Astrocyte (in vitro differentiated cells and primary cell): Measurements from ENCODE around the gene ENG. TPM values are rescaled to one million over a fixed set of nuclear protein-coding genes. Genes with fewer than 3 reads are reported as not detected.
A peak's percentile ranks its signal among the peaks of the same experiment; 100 is the strongest.

Source experiments
- DNase-seq: peaks from one replicate; pipeline ENCODE4 v3.0.0-alpha.2; 2010; ENCODE audit warnings: low read depth
- FAIRE-seq: peaks from 2 replicates; lab custom pipeline; 2011; peaks lifted over from hg19 to GRCh38; lab: Jason Lieb, UNC
- H2AFZ ChIP-seq: 2 replicates; pipeline ENCODE4 v1.6.0; 2012; ENCODE audit warnings: low read depth, low read length, inconsistent platforms
- H3K27ac ChIP-seq: 2 replicates; pipeline ENCODE4 v1.5.1; 2011; ENCODE audit warnings: low read depth, low read length, inconsistent platforms
- H3K27me3 ChIP-seq: 2 replicates; pipeline ENCODE4 v1.6.0; 2011; ENCODE audit warnings: low read length, inconsistent platforms; ENCODE audit not compliant: insufficient read depth
- H3K36me3 ChIP-seq: 2 replicates; pipeline ENCODE4 v1.5.1; 2011; ENCODE audit warnings: low read length, inconsistent platforms; ENCODE audit not compliant: insufficient read depth
- H3K4me1 ChIP-seq: 2 replicates; pipeline ENCODE4 v1.5.1; 2011; ENCODE audit warnings: low read length, inconsistent platforms; ENCODE audit not compliant: insufficient read depth
- H3K4me2 ChIP-seq: 2 replicates; pipeline ENCODE4 v1.6.0; 2012; ENCODE audit warnings: low read length, inconsistent platforms
- H3K4me3 ChIP-seq: 2 replicates; pipeline ENCODE4 v1.5.1; 2011; ENCODE audit warnings: low read depth, mild to moderate bottlenecking, low read length, inconsistent platforms; ENCODE audit not compliant: insufficient read depth
- H3K79me2 ChIP-seq: 2 replicates; pipeline ENCODE4 v1.6.0; 2012; ENCODE audit warnings: mild to moderate bottlenecking, low read length, inconsistent platforms; ENCODE audit not compliant: insufficient read depth
- H3K9ac ChIP-seq: 2 replicates; pipeline ENCODE4 v1.6.0; 2012; ENCODE audit warnings: mild to moderate bottlenecking, low read length, inconsistent platforms
- H3K9me3 ChIP-seq: 2 replicates; pipeline ENCODE4 v1.5.1; 2012; ENCODE audit warnings: low read depth, mild to moderate bottlenecking, low read length, inconsistent platforms; ENCODE audit not compliant: insufficient read depth
- H4K20me1 ChIP-seq: 2 replicates; pipeline ENCODE4 v1.6.0; 2012; ENCODE audit warnings: low read length, inconsistent platforms; ENCODE audit not compliant: insufficient read depth
- H3K27ac Mint-ChIP-seq: one replicate; pipeline ENCODE4 v1.8.0; 2021; ENCODE audit warnings: mild to moderate bottlenecking, mixed read lengths; ENCODE audit not compliant: unreplicated experiment
- H3K27me3 Mint-ChIP-seq: one replicate; pipeline ENCODE4 v1.8.0; 2021; ENCODE audit warnings: low read depth, mixed read lengths; ENCODE audit not compliant: unreplicated experiment
- H3K36me3 Mint-ChIP-seq: one replicate; pipeline ENCODE4 v1.8.0; 2021; ENCODE audit warnings: low read depth, mixed read lengths; ENCODE audit not compliant: unreplicated experiment
- H3K4me1 Mint-ChIP-seq: one replicate; pipeline ENCODE4 v1.8.0; 2021; ENCODE audit warnings: low read depth, mixed read lengths; ENCODE audit not compliant: unreplicated experiment
- H3K4me3 Mint-ChIP-seq: one replicate; pipeline ENCODE4 v1.8.0; 2021; ENCODE audit warnings: mild to moderate bottlenecking, moderate library complexity, mixed read lengths; ENCODE audit not compliant: unreplicated experiment
- H3K9me3 Mint-ChIP-seq: one replicate; pipeline ENCODE4 v1.8.0; 2021; ENCODE audit warnings: mild to moderate bottlenecking, mixed read lengths; ENCODE audit not compliant: unreplicated experiment
- CTCF ChIP-seq: IDR thresholded peaks from 2 replicates; pipeline ENCODE4 v1.5.1; 2011; ENCODE audit warnings: low read depth, mild to moderate bottlenecking, inconsistent platforms, low read length, moderate library complexity; ENCODE audit not compliant: insufficient read depth
- EZH2 ChIP-seq: IDR thresholded peaks from 2 replicates; pipeline ENCODE4 v1.6.1; 2012; ENCODE audit warnings: mild to moderate bottlenecking, low read length, inconsistent platforms; ENCODE audit not compliant: insufficient read depth
- total RNA-seq: library from RNA; stranded (reverse); gene quantifications from 2 replicates; pipeline ENCODE4 v1.2.1, GENCODE V29; 2021

Gene ENG
- total RNA-seq, 1 donor from 2014 or later = 1.2 TPM

- Mint-ChIP-seq H3K4me3 (peak overlapping the region; percentile 50), H3K9me3 (no peaks in the 10 kb centered on the region), H3K27ac (no peak overlapping the region), H3K36me3 (peaks cover 26% of the 10 kb centered on the region), H3K4me1 (peaks cover 13% of the 10 kb centered on the region), H3K27me3 (no peaks in the 10 kb centered on the region)
- Histone ChIP-seq H3K9me3 (no peaks in the 10 kb centered on the region), H3K79me2 (peaks cover 48% of the 10 kb centered on the region), H3K9ac (no peak overlapping the region), H3K4me2 (no peak overlapping the region), H3K4me3 (no peak overlapping the region), H3K4me1 (peaks cover 7% of the 10 kb centered on the region), H3K27me3 (no peaks in the 10 kb centered on the region), H3K27ac (no peak overlapping the region), H2AFZ (no peak overlapping the region), H3K36me3 (peaks cover 44% of the 10 kb centered on the region), H4K20me1 (peaks cover 71% of the 10 kb centered on the region)
- DNase-seq (no peak), FAIRE-seq (no peak)
- TF ChIP-seq CTCF = no peak
- no peak for TF ChIP-seq EZH2
Measured at GRCh38 chr9:127788337-127789011, 66.0 kb downstream of the ENG start.

- H4K20me1 ChIP-seq = peaks cover 54% of the 10 kb centered on the region
- H3K36me3 Mint-ChIP-seq = peaks cover 22% of the 10 kb centered on the region
- FAIRE-seq = no peak
Measured at GRCh38 chr9:127786773-127787104, 67.7 kb downstream of the ENG start.

More at GRCh38 chr9:127786773-127787104, 67.7 kb downstream of the ENG start:
- H3K4me2 ChIP-seq = peak overlapping the region; percentile 88
- DNase-seq = no peak
- peaks cover 4% of the 10 kb centered on the region for H3K4me1 ChIP-seq
- H3K27me3 Mint-ChIP-seq = peaks cover 3% of the 10 kb centered on the region
- H3K27ac Mint-ChIP-seq = peak overlapping the region; percentile 88
- no peak overlapping the region for H2AFZ ChIP-seq
- no peaks in the 10 kb centered on the region for H3K27me3 ChIP-seq
- TF ChIP-seq EZH2 (no peak), CTCF (peak; percentile 45)
- H3K9ac ChIP-seq = peak overlapping the region; percentile 91
- H3K4me3 Mint-ChIP-seq = peak overlapping the region; percentile 96
- H3K36me3 ChIP-seq = peaks cover 35% of the 10 kb centered on the region
- H3K79me2 ChIP-seq = peaks cover 48% of the 10 kb centered on the region
- H3K9me3 Mint-ChIP-seq = no peaks in the 10 kb centered on the region
- peaks cover 13% of the 10 kb centered on the region for H3K4me1 Mint-ChIP-seq
- peak overlapping the region; percentile 81 for H3K4me3 ChIP-seq
- H3K9me3 ChIP-seq = no peaks in the 10 kb centered on the region
- H3K27ac ChIP-seq = peak overlapping the region; percentile 69
